Activated CD4-positive, alpha-beta T cell treated with anti-CD3 and anti-CD28 coated beads for 36 hours (primary cell): ENCODE measurements around the gene IMPDH2. TPM values are rescaled to one million over a fixed set of nuclear protein-coding genes. Genes with fewer than 3 reads are reported as not detected.
"Not testable (repeated sequence)": the region's sequence is repeated elsewhere in the genome, so short reads cannot be mapped to it uniquely, and the experiment has no call there.

ENCODE experiments used
- ATAC-seq: fragments of 200-7000 bp; cut with Tn5 transposase; one replicate; pipeline ENCODE4 v1.10.0; 2021; ENCODE audit warnings: mild to moderate bottlenecking, moderate library complexity
- CTCF ChIA-PET: fragments of 350-600 bp; sonication (Branson Sonifier 250); formaldehyde crosslinking; loops from one replicate; lab custom pipeline; 2021; ENCODE audit warnings: antibody characterized with exemption; lab: Charles Lee
- POLR2A ChIA-PET: fragments of 350-600 bp; sonication (Branson Sonifier 250); formaldehyde crosslinking; loops from one replicate; lab custom pipeline; 2021; ENCODE audit warnings: antibody characterized with exemption, inconsistent platforms; lab: Charles Lee
- DNase-seq: peaks from one replicate; pipeline ENCODE4 v3.0.0-alpha.2; 2020
- H3K27ac Mint-ChIP-seq: one replicate; pipeline ENCODE4 v1.8.0; 2021; ENCODE audit warnings: mixed read lengths
- H3K27me3 Mint-ChIP-seq: one replicate; pipeline ENCODE4 v1.8.0; 2021; ENCODE audit warnings: mixed read lengths
- H3K36me3 Mint-ChIP-seq: one replicate; pipeline ENCODE4 v1.8.0; 2021; ENCODE audit warnings: low read depth, mixed read lengths
- H3K4me1 Mint-ChIP-seq: one replicate; pipeline ENCODE4 v1.8.0; 2021; ENCODE audit warnings: mixed read lengths
- H3K4me3 Mint-ChIP-seq: one replicate; pipeline ENCODE4 v1.8.0; 2021; ENCODE audit warnings: mild to moderate bottlenecking, moderate library complexity, mixed read lengths
- H3K9me3 Mint-ChIP-seq: one replicate; pipeline ENCODE4 v1.8.0; 2021; ENCODE audit warnings: low read depth, mixed read lengths
- intact Hi-C, 2 experiments: fragments of 100-400 bp; cut with DNase I in 1 of 2; cut with micrococcal nuclease in 1 of 2; formaldehyde crosslinking; loops; one replicate each; pipeline versions ENCODE4 v1.14.2 to v1.15.1; 2022 to 2024; cut with DNase I, micrococcal nuclease
- total RNA-seq, 2 experiments: library from RNA; stranded (reverse); gene quantifications; one replicate each; pipeline ENCODE4 v1.2.3, GENCODE V29; 2021

IMPDH2 gene
- total RNA-seq, 2 experiments from 2014 or later, result 504 to 515 TPM

DNA sequence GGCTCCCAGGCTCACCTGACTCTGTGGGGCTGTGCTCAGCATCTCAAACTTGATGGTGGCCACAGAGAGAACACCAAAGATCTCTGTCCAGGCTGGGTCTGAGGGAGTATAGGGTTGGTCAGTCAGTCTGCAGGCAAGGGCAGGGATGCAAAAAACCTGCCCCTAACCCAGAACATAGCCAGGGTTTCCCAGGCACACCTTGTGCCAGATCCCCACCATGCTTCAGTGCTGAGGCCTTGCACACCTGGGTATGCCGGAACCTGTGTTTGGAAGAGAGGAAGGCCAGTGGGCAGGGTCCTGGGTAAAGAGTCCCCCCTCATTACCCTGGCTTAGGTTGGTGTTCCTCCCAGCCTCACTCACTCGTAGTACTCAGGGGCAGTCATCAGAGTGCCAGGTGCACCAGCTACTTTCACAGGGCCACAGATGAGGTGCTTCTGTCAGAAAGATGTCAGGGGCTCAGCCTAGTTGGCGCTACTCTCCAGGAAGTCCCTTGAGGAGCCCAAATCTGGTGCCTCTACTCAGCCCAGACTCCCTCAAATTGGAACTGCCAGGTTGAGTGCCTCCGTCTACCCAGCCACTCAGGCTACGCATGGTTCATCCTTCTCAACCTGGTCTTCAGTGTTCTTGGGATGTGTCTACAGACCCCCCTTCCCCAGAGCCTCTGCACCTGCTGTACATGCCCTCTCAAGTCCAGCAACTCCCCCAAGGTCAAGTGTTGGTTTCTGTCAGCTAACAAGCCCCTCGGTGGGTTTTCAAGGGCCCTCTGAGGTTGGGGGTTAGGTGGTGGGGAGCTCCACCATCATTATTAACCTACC lies 12.6 kb downstream of the IMPDH2 start:
- ChIA-PET CTCF (interaction anchor here (0.5 to 4.7 kb wide), 7 partner anchors 8 to 1004 kb away, joined by 3 to 27 read pairs (median 4); partner anchors contain the start of genes P4HTM, QRICH1 and WDR6), POLR2A (interaction anchor here (1.0 to 9.0 kb wide), 4 partner anchors 8 to 78 kb away, joined by 3 to 102 read pairs (median 10); partner anchors contain the start of genes IMPDH2, QRICH1 and WDR6)
- H3K4me1 Mint-ChIP-seq, result peaks cover 18% of the 10 kb centered on the region
- H3K27ac Mint-ChIP-seq, result no peak overlapping the region
- peaks cover 15% of the 10 kb centered on the region for H3K36me3 Mint-ChIP-seq
- H3K4me3 Mint-ChIP-seq, result peak overlapping the region; percentile 95
- no peaks in the 10 kb centered on the region for H3K27me3 Mint-ChIP-seq
- intact Hi-C loops, result no loop called here
- no peak for ATAC-seq
- no peak for DNase-seq
- H3K9me3 Mint-ChIP-seq, result no peaks in the 10 kb centered on the region

DNA sequence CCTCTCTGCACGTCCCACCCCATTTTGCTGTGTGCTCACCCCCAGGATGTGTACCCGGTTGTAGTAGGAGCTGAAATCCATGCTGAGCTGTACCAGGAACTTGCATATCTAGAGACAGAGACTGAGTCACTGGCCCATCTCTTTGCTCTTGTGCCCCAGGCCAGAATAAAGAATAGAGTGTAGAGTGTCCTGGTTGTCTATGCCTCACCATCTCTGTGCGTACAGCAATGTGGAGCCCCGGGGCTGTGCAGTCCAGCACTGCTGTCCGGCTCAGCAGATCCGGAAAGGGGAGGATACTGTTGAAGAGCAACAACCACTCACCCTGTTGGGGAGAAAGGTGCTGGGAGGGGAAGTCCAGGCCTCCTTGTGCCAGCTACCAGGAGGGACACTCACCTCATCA lies 13.4 kb downstream of the IMPDH2 start:
- Mint-ChIP-seq H3K27me3 (no peaks in the 10 kb centered on the region), H3K36me3 (peaks cover 15% of the 10 kb centered on the region), H3K4me3 (no peak overlapping the region), H3K4me1 (peaks cover 18% of the 10 kb centered on the region), H3K9me3 (no peaks in the 10 kb centered on the region), H3K27ac (no peak overlapping the region)
- no peak for ATAC-seq
- ChIA-PET POLR2A (interaction anchor here (0.6 to 9.0 kb wide), 2 partner anchors 7 to 18 kb away, joined by 3 to 102 read pairs; partner anchors contain the start of gene WDR6), CTCF (interaction anchor here (0.6 to 4.7 kb wide), 3 partner anchors 27 to 269 kb away, joined by 3 to 27 read pairs (median 4); partner anchors contain the start of gene P4HTM)
- intact Hi-C loops, result no loop called here
- no peak for DNase-seq

DNA sequence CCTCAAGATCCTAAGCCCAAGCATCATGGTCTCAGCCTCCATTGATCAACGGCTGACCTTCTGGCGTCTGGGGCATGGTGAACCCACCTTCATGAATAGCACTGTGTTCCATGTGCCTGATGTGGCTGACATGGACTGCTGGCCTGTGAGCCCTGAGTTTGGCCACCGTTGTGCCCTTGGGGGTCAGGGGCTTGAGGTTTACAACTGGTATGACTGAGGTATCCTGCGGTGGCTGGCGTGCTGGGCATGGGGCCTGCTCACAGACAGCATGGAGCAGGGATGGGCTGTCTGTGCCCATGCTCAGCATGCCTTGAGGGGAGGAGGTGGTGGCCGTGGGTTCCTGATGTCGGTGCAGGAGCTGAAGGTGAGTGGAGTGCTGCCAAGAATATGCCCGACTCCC lies 14.1 kb downstream of the IMPDH2 start:
- Mint-ChIP-seq H3K27me3 (no peaks in the 10 kb centered on the region), H3K9me3 (no peaks in the 10 kb centered on the region), H3K4me3 (no peak overlapping the region), H3K4me1 (peaks cover 16% of the 10 kb centered on the region), H3K36me3 (peaks cover 15% of the 10 kb centered on the region), H3K27ac (no peak overlapping the region)
- intact Hi-C loops, result no loop called here
- DNase-seq, result no peak
- ATAC-seq, result no peak
- POLR2A ChIA-PET, result interaction anchor here (0.6 kb wide), 1 partner anchor 17 kb away, joined by 3 read pairs; no protein-coding TSS in a partner anchor
- CTCF ChIA-PET, result interaction anchor here (0.9 to 4.7 kb wide), 4 partner anchors 20 to 46 kb away, joined by 3 to 27 read pairs (median 3); partner anchors contain the start of gene P4HTM

DNA sequence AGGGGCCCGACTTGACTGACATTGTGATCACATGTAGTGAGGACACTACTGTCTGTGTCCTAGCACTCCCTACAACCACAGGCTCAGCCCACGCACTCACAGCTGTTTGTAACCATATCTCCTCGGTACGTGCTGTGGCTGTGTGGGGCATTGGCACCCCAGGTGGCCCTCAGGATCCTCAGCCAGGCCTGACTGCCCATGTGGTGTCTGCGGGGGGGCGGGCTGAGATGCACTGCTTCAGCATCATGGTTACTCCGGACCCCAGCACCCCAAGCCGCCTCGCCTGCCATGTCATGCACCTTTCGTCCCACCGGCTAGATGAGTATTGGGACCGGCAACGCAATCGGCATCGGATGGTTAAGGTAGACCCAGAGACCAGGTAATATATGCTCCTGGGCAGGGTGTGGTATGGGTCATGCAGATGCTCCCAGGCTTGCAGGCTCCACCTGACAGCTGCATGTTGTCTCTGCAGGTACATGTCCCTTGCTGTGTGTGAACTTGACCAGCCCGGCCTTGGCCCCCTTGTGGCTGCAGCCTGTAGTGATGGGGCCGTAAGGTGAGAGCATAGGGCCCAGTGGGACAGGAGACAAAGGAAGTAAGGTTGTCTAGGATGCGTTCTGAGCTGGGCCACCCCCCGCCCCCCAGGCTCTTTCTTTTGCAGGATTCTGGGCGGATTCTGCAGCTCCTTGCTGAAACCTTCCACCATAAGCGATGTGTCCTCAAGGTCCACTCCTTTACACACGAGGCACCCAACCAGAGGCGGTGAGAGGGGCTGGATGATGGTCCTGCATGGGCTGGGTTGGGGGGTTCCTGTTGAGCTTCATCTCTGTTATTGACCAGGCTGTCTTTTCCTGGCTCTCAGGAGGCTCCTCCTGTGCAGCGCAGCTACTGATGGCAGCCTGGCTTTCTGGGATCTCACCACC lies 15.2 kb downstream of the IMPDH2 start:
- intact Hi-C loops, result no loop called here
- no peaks in the 10 kb centered on the region for H3K27me3 Mint-ChIP-seq
- H3K4me3 Mint-ChIP-seq, result no peak overlapping the region
- POLR2A ChIA-PET, result interaction anchor here (2.6 kb wide), 1 partner anchor 7 kb away, joined by 10 read pairs; the partner anchor contains the start of gene NDUFAF3
- H3K36me3 Mint-ChIP-seq, result peaks cover 15% of the 10 kb centered on the region
- ATAC-seq, result peak; percentile 38
- DNase-seq, result peak; percentile 70
- peaks cover 16% of the 10 kb centered on the region for H3K4me1 Mint-ChIP-seq
- no peaks in the 10 kb centered on the region for H3K9me3 Mint-ChIP-seq
- CTCF ChIA-PET, result interaction anchor here (0.8 to 4.7 kb wide), 6 partner anchors 9 to 45 kb away, joined by 3 to 31 read pairs (median 4); partner anchors contain the start of genes NDUFAF3 and P4HTM
- H3K27ac Mint-ChIP-seq, result no peak overlapping the region

DNA sequence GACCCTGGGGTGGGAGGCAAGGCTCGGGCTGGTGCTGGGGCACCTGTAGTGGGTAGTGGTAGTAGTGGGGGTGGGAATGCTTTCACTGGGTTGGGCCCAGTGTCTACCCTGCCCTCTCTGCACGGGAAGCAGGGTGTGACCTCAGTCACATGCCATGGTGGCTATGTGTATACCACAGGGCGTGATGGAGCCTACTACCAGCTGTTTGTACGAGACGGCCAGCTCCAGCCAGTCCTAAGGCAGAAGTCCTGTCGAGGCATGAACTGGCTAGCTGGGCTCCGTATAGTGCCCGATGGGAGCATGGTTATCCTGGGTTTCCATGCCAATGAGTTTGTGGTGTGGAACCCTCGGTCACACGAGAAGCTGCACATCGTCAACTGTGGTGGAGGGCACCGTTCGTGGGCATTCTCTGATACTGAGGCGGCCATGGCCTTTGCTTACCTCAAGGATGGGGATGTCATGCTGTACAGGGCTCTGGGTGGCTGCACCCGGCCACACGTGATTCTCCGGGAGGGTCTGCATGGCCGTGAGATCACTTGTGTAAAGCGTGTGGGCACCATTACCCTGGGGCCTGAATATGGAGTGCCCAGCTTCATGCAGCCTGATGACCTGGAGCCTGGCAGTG lies 16.0 kb downstream of the IMPDH2 start:
- ATAC-seq, result no peak
- Mint-ChIP-seq H3K4me1 (peaks cover 16% of the 10 kb centered on the region), H3K4me3 (no peak overlapping the region), H3K27ac (no peak overlapping the region), H3K9me3 (no peaks in the 10 kb centered on the region), H3K27me3 (no peaks in the 10 kb centered on the region), H3K36me3 (peaks cover 18% of the 10 kb centered on the region)
- POLR2A ChIA-PET, result interaction anchor here (1.0 to 2.6 kb wide), 2 partner anchors 8 to 16 kb away, joined by 3 to 10 read pairs; partner anchors contain the start of gene NDUFAF3
- intact Hi-C loops, result no loop called here
- no peak for DNase-seq
- CTCF ChIA-PET, result interaction anchor here (1.0 to 4.7 kb wide), 3 partner anchors 9 to 24 kb away, joined by 3 to 31 read pairs (median 27); partner anchors contain the start of genes NDUFAF3 and P4HTM

DNA sequence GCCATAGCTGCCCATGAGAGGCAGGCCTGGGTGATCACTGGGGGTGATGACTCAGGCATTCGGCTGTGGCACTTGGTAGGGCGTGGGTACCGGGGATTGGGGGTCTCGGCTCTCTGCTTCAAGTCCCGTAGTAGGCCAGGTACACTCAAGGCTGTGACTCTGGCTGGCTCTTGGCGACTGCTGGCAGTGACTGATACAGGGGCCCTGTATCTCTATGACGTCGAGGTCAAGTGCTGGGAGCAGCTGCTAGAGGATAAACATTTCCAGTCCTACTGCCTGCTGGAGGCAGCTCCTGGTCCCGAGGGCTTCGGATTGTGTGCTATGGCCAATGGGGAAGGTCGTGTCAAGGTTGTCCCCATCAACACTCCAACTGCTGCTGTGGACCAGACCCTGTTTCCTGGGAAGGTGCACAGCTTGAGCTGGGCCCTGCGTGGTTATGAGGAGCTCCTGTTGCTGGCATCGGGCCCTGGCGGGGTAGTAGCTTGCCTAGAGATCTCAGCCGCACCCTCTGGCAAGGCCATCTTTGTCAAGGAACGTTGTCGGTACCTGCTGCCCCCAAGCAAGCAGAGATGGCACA lies 16.7 kb downstream of the IMPDH2 start:
- POLR2A ChIA-PET, result interaction anchor here (1.0 to 2.6 kb wide), 2 partner anchors 9 to 17 kb away, joined by 3 to 10 read pairs; partner anchors contain the start of gene NDUFAF3
- H3K36me3 Mint-ChIP-seq, result peaks cover 22% of the 10 kb centered on the region
- intact Hi-C loops, result no loop called here

DNA sequence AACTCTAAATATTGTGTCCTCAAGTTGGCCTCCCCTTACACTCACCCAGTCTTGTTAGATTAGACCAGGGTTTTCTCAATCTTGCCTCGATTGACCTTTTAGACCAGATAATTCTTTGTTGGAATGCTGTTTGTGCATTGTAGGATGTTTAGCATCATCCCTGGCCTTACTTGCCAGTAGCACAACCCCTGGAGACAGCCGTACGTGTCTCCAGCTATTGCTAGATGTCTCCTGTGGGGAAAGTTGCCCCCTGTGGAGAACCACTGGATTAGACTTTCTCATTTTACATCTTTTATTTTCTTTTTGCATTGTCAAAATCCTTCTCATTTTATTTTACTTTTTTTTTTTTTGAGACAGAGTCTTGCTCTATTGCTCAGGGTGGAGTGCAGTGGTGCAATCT lies 19.8 kb downstream of the IMPDH2 start:
- Mint-ChIP-seq H3K27ac (peak overlapping the region; percentile 5), H3K27me3 (no peaks in the 10 kb centered on the region), H3K4me3 (no peak overlapping the region), H3K9me3 (no peaks in the 10 kb centered on the region), H3K4me1 (peaks cover 16% of the 10 kb centered on the region), H3K36me3 (peaks cover 15% of the 10 kb centered on the region)
- ATAC-seq, result no peak
- no peak for DNase-seq
- POLR2A ChIA-PET, result interaction anchor here (3.7 kb wide), 1 partner anchor 11 kb away, joined by 102 read pairs; the partner anchor contains the start of genes DALRD3 and NDUFAF3
- CTCF ChIA-PET, result interaction anchor here (0.9 to 5.9 kb wide), 5 partner anchors 7 to 90 kb away, joined by 3 to 61 read pairs (median 12); partner anchors contain the start of genes NDUFAF3 and P4HTM
- intact Hi-C loops, result loop anchor here in 1 of 2 experiments (5.0 kb wide), 2 partner anchors 403 to 537 kb away; partner anchors contain the start of genes RHOA and TCTA

More for the DNA sequence above, 16.7 kb downstream of the IMPDH2 start:
- Mint-ChIP-seq H3K27ac (no peak overlapping the region), H3K4me3 (no peak overlapping the region), H3K4me1 (peaks cover 18% of the 10 kb centered on the region), H3K27me3 (no peaks in the 10 kb centered on the region), H3K9me3 (no peaks in the 10 kb centered on the region)
- no peak for ATAC-seq
- DNase-seq, result no peak
- CTCF ChIA-PET, result interaction anchor here (0.7 to 3.4 kb wide), 4 partner anchors 10 to 611 kb away, joined by 4 to 31 read pairs (median 6); partner anchors contain the start of gene NDUFAF3

DNA sequence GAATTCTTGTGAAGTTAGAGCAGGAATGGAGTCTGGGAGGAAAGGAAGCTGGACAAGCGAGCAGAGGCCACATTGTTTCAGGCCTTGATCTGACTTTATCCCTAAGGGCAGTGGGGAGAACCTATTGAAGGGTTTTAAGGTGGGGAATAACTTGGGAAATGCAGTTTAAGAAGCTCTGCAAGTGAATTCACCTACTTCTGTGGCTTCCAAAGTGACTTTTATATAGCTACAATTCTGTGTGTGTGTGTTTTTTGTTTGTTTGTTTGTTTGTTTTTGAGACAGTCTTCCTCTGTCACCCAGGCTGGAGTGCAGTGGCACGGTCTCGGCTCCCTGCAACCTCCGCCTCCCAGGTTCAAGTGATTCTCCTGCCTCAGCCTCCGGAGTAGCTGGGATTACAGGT lies 20.6 kb downstream of the IMPDH2 start:
- H3K27me3 Mint-ChIP-seq, DNase-seq, ATAC-seq, H3K9me3 Mint-ChIP-seq: not testable (repeated sequence)
- ChIA-PET POLR2A (interaction anchor here (1.0 to 3.7 kb wide), 2 partner anchors 11 to 21 kb away, joined by 3 to 102 read pairs; partner anchors contain the start of genes DALRD3, IMPDH2 and NDUFAF3), CTCF (interaction anchor here (0.9 to 5.9 kb wide), 6 partner anchors 8 to 441 kb away, joined by 3 to 61 read pairs (median 8); partner anchors contain the start of genes NDUFAF3 and P4HTM)
- Mint-ChIP-seq H3K4me3 (peak overlapping the region; percentile 100), H3K27ac (peak overlapping the region; percentile 91), H3K4me1 (peaks cover 16% of the 10 kb centered on the region), H3K36me3 (peaks cover 13% of the 10 kb centered on the region)
- intact Hi-C loops, result loop anchor here in 1 of 2 experiments (5.0 kb wide), 2 partner anchors 404 to 536 kb away; partner anchors contain the start of genes RHOA and TCTA

DNA sequence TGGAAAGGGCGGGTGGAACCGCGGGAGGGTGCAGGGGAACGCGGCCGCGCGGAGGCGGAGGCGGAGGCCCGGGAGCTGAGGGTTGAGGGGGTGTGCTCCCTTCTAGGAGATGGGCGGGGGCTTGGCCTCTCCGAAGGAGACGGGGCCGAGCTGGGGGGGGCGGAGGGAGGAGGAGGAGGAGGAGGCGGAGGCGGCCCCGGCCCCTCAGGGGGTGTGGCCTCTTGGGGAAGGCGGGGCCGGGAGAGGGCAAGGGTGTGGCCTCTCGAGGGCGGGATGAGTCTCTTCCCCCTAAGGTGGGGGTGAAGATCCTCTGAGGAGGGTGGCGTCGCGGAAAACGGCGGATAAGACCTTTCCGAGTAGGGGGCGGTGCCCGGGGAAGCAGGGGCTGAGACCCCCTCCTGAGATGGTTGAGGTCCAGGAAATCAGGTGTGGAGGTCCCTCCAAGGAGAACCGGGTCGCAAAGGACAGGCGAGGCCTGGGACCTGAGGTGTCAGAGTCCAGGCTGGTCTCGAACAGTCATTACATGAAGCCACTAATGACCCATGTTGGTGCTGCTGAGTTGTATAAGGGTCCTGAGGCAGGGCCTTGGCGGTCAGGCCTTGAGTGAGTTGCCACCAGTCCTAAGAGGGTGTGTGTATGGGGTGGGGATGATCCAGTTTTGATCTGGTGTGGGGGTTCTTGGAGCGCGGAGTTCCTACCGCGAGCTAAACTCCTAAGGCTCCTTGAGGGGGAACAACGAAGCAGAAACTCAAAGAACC lies 21.2 kb downstream of the IMPDH2 start:
- peak; percentile 94 for DNase-seq
- no peaks in the 10 kb centered on the region for H3K27me3 Mint-ChIP-seq
- peak overlapping the region; percentile 100 for H3K27ac Mint-ChIP-seq
- H3K4me3 Mint-ChIP-seq, result peak overlapping the region; percentile 100
- peaks cover 10% of the 10 kb centered on the region for H3K36me3 Mint-ChIP-seq
- peaks cover 16% of the 10 kb centered on the region for H3K4me1 Mint-ChIP-seq
- intact Hi-C loops, result loop anchor here (1.0 to 5.0 kb wide), 16 partner anchors 13 to 666 kb away; partner anchors contain the start of genes APEH (in 1 of the 2), ARIH2 (in 1 of the 2), CCDC71 (in 1 of the 2) and DAG1 (in 1 of the 2)
- ChIA-PET CTCF (interaction anchor here (0.6 to 5.9 kb wide), 11 partner anchors 9 to 572 kb away, joined by 3 to 61 read pairs (median 5); partner anchors contain the start of genes IMPDH2, NDUFAF3 and P4HTM), POLR2A (interaction anchor here (0.5 to 3.7 kb wide), 11 partner anchors 12 to 535 kb away, joined by 3 to 102 read pairs (median 4); partner anchors contain the start of genes ARIH2, DALRD3, IMPDH2 and NDUFAF3)
- H3K9me3 Mint-ChIP-seq, result no peaks in the 10 kb centered on the region
- peak; percentile 73 for ATAC-seq
